AG09309 (cell line): ENCODE measurements around the gene BRIP1.

Experiments used
- DNase-seq: peaks from one replicate; pipeline ENCODE4 v3.0.0-alpha.2; 2010; ENCODE audit warnings: low read depth
- H3K4me3 ChIP-seq: 2 replicates; pipeline ENCODE4 v1.5.1; 2011; ENCODE audit warnings: mild to moderate bottlenecking, low read depth, low read length, moderate library complexity; ENCODE audit not compliant: control insufficient read depth
- TF ChIP-seq, protein P1 (sequence below): IDR thresholded peaks from 2 replicates; pipeline ENCODE4 v1.5.1; 2011; ENCODE audit warnings: mild to moderate bottlenecking, low read depth, low read length, inconsistent platforms; ENCODE audit not compliant: insufficient read depth, control insufficient read depth; ENCODE audit errors: missing control alignments

BRIP1 gene

DNA sequence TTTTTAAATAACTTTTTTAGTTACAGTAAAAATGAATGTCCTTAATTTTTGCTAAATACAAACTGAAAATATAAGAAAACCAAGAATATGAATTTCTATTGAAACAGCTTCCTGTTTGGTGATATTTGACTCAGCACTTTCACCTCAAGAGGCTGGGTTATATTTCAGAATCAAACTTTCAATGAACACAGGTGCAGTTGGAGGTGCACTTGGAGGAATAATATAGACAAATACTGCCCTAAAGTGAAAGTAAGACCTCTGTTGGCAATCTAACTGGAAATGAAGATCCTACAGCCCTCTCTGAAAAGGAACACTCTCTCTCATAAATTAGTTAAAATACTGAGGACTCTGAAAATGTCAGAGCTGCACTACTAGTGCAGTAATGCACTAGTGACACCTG, 106.2 kb downstream of the BRIP1 start:
- TF ChIP-seq, protein P1, sequence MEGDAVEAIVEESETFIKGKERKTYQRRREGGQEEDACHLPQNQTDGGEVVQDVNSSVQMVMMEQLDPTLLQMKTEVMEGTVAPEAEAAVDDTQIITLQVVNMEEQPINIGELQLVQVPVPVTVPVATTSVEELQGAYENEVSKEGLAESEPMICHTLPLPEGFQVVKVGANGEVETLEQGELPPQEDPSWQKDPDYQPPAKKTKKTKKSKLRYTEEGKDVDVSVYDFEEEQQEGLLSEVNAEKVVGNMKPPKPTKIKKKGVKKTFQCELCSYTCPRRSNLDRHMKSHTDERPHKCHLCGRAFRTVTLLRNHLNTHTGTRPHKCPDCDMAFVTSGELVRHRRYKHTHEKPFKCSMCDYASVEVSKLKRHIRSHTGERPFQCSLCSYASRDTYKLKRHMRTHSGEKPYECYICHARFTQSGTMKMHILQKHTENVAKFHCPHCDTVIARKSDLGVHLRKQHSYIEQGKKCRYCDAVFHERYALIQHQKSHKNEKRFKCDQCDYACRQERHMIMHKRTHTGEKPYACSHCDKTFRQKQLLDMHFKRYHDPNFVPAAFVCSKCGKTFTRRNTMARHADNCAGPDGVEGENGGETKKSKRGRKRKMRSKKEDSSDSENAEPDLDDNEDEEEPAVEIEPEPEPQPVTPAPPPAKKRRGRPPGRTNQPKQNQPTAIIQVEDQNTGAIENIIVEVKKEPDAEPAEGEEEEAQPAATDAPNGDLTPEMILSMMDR = no peak
- no peak for DNase-seq
- H3K4me3 ChIP-seq = no peak overlapping the region

DNA sequence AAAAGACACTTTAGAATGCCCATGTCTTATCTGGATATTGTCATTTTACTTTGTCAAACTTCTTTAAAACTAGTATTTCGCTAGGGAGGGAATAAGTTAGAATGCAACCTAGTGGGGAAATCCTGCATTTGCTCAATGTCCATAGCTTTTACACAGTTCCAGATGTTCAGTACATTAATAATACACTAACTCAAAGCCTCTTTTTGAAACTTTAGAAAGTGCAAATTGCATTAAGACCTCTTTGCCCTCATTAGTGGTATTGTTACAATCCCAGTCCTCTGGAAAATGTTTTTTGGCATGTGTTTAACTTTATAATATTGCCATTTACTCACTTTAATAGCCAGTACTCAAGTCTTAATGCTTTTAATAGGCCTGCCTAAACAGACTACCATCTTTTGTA, 106.8 kb downstream of the BRIP1 start:
- H3K4me3 ChIP-seq = no peak overlapping the region
- TF ChIP-seq, protein P1 = no peak
- DNase-seq = no peak

DNA sequence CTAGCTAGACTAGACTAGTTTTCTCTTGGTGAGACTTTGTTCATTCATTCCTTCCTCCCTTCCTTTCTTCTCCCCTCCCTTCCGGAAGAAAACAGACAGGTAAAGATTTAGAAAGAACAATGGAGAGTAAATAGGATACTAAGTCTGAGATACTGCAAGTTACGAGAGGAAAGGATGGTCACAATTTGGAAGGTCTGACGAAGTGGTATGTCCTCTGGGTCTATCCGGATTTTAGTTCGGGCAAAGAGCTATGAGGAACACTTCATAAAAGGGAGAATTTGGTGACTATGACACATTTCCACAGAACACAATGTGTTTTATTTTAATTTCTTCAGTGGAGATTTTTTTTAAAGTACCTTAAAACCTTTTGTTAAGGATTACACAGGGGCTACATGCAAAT, 107.7 kb downstream of the BRIP1 start:
- DNase-seq = no peak
- H3K4me3 ChIP-seq = no peak overlapping the region
- TF ChIP-seq, protein P1 = no peak

DNA sequence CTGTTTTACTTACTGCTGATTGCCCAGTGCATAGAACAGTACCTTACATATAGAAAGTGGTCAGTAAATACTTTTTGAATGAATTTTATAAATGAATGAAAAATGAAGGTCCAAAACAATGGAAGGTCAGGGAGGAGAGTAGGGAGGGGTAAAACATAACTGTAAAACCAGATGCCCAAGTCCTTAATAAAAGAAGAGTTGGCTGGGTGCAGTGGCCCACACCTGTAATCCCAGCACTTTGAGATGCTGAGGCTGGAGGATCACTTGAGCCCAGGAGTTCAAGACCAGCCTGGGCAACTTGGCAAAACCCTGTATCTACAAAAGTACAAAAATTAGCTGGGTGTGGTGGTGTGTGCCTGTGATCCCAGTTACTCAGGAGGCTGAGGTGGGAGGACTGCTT, 108.2 kb downstream of the BRIP1 start:
- no peak overlapping the region for H3K4me3 ChIP-seq
- TF ChIP-seq, protein P1 = no peak
- no peak for DNase-seq

DNA sequence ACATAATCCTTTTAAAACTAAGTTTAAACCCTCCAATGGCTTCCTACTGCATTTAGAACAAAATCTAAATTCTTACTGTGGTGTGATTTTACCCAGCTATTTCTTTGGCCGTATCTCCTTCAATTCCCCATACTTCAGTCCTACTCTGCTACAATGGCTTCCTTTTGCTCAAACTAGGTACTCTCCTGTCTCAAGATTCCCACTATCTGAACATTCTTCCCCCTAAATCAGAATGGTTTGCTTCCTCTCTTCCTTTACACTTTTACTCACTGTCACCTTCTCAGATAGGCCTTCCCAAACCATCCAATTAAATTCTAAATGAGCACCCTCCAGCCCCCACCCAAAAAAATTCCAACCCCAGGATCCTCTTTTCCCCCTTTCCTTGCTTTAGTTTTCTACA, 109.2 kb downstream of the BRIP1 start:
- TF ChIP-seq, protein P1 = no peak
- DNase-seq = no peak
- H3K4me3 ChIP-seq = no peak overlapping the region

DNA sequence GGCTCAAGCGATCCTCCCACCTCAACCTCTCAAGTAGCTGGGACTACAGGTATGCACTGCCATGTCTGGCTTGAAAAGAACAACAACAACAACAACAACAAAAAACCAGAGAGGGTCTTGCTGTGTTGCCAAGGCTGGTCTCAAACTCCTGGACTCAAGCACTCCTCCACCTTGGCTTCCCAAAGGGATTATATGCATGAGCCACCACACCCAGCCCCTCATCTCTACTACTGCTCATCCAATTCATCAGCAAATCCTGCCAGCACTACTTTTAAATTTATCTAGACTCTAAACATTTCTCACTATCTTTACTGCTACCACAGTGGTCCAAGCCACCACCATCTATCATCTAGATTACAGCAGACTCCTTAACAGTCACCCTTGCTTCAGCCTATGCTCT, 109.6 kb downstream of the BRIP1 start:
- no peak overlapping the region for H3K4me3 ChIP-seq
- no peak for DNase-seq
- TF ChIP-seq, protein P1 = no peak

DNA sequence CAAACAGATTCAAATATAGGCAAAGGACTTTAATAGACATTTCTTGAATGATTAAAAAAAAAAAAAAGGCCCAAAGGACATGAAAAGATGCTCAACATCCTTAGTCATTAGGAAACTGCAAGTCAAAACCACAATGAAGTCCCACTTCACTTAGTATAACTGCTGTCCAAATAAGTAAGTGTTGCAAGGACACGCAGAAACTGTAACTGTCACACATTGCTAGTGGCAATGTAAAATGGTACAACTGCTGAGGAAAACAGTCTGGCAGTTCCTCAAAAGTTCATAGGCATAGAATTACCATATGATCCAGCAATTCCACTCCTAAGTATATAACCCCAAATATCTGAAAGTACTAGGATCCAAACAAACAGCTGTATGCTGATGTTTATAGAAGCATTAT, 112.7 kb downstream of the BRIP1 start:
- no peak for DNase-seq
- TF ChIP-seq, protein P1 = no peak
- H3K4me3 ChIP-seq = no peak overlapping the region
